ENCODE results near the gene ATL3. TPM values are rescaled to one million over a fixed set of nuclear protein-coding genes. Genes with fewer than 3 reads are reported as not detected.
"Not testable (repeated sequence)": the region's sequence is repeated elsewhere in the genome, so short reads cannot be mapped to it uniquely, and the experiment has no call there.

The ATL3 gene
- total RNA-seq, 1 experiment from 2014 or later = 19.3 TPM

- no peak overlapping the region for H3K4me3 ChIP-seq (ENCODE audit: insufficient read depth, low read depth, low read length)
- DNase-seq = no peak
- peaks cover 1% of the 10 kb centered on the region; the same call in 1 of the 2 replicates for H3K27me3 ChIP-seq (ENCODE audit: control insufficient read depth, insufficient read depth, low read length)
- no peaks in the 10 kb centered on the region for H3K36me3 ChIP-seq (replicated peaks; ENCODE audit: control insufficient read depth, insufficient read depth, low read length)
Observed at GRCh38 chr11:63667995-63668795, 3.0 kb downstream of the ATL3 start.

GRCh38 chr11:63666874-63667273 lies 4.3 kb downstream of the ATL3 start:
- no peak overlapping the region for H3K4me3 ChIP-seq (ENCODE audit: insufficient read depth, low read depth, low read length)
- no peak for DNase-seq
- H3K36me3 ChIP-seq (replicated peaks; ENCODE audit: control insufficient read depth, insufficient read depth, low read length) = no peaks in the 10 kb centered on the region
- no peaks in the 10 kb centered on the region for H3K27me3 ChIP-seq (ENCODE audit: control insufficient read depth, insufficient read depth, low read length)

- Histone ChIP-seq H3K27me3 (ENCODE audit: control insufficient read depth, insufficient read depth, low read length) (no peaks in the 10 kb centered on the region), H3K36me3 (replicated peaks; ENCODE audit: control insufficient read depth, insufficient read depth, low read length) (no peaks in the 10 kb centered on the region)
- no peak for DNase-seq
Observed at GRCh38 chr11:63663809-63664208, 7.4 kb downstream of the ATL3 start.

GRCh38 chr11:63660972-63661371 lies 10.2 kb downstream of the ATL3 start:
- peaks cover 3% of the 10 kb centered on the region; the same call in 1 of the 2 replicates for H3K36me3 ChIP-seq (replicated peaks; ENCODE audit: control insufficient read depth, insufficient read depth, low read length)
- H3K27me3 ChIP-seq (ENCODE audit: control insufficient read depth, insufficient read depth, low read length) = no peaks in the 10 kb centered on the region
- no peak overlapping the region for H3K4me3 ChIP-seq (ENCODE audit: insufficient read depth, low read depth, low read length)
- DNase-seq = no peak

More at GRCh38 chr11:63663809-63664208, 7.4 kb downstream of the ATL3 start:
- no peak overlapping the region for H3K4me3 ChIP-seq (ENCODE audit: insufficient read depth, low read depth, low read length)

- H3K36me3 ChIP-seq (replicated peaks; ENCODE audit: control insufficient read depth, insufficient read depth, low read length) = peaks cover 6% of the 10 kb centered on the region
- no peaks in the 10 kb centered on the region for H3K27me3 ChIP-seq (ENCODE audit: control insufficient read depth, insufficient read depth, low read length)
- DNase-seq = no peak
- H3K4me3 ChIP-seq (ENCODE audit: insufficient read depth, low read depth, low read length) = no peak overlapping the region
Observed at GRCh38 chr11:63652671-63653070, 18.5 kb downstream of the ATL3 start.

GRCh38 chr11:63643205-63643604 lies 28.0 kb downstream of the ATL3 start:
- no peak for DNase-seq
- H3K4me3 ChIP-seq (ENCODE audit: insufficient read depth, low read depth, low read length) = no peak overlapping the region

GRCh38 chr11:63641727-63642126 lies 29.4 kb downstream of the ATL3 start:
- Histone ChIP-seq H3K36me3 (replicated peaks; ENCODE audit: control insufficient read depth, insufficient read depth, low read length) (peaks cover 9% of the 10 kb centered on the region), H3K4me3 (ENCODE audit: insufficient read depth, low read depth, low read length) (no peak overlapping the region), H3K27me3 (ENCODE audit: control insufficient read depth, insufficient read depth, low read length) (no peaks in the 10 kb centered on the region)
- DNase-seq = no peak

More at GRCh38 chr11:63643205-63643604, 28.0 kb downstream of the ATL3 start:
- Histone ChIP-seq H3K36me3 (replicated peaks; ENCODE audit: control insufficient read depth, insufficient read depth, low read length) (peaks cover 9% of the 10 kb centered on the region), H3K27me3 (ENCODE audit: control insufficient read depth, insufficient read depth, low read length) (no peaks in the 10 kb centered on the region)

GRCh38 chr11:63639199-63639832 lies 31.9 kb downstream of the ATL3 start:
- DNase-seq = no peak
- Histone ChIP-seq H3K4me3 (ENCODE audit: insufficient read depth, low read depth, low read length) (no peak overlapping the region), H3K36me3 (replicated peaks; ENCODE audit: control insufficient read depth, insufficient read depth, low read length) (peaks cover 13% of the 10 kb centered on the region), H3K27me3 (ENCODE audit: control insufficient read depth, insufficient read depth, low read length) (no peaks in the 10 kb centered on the region)

- DNase-seq; H3K27me3 ChIP-seq (ENCODE audit: control insufficient read depth, insufficient read depth, low read length); H3K4me3 ChIP-seq (ENCODE audit: insufficient read depth, low read depth, low read length): not testable (repeated sequence)
- peaks cover 11% of the 10 kb centered on the region for H3K36me3 ChIP-seq (replicated peaks; ENCODE audit: control insufficient read depth, insufficient read depth, low read length)
Observed at GRCh38 chr11:63638436-63638835, 32.7 kb downstream of the ATL3 start.

- H3K36me3 ChIP-seq (replicated peaks; ENCODE audit: control insufficient read depth, insufficient read depth, low read length) = peaks cover 13% of the 10 kb centered on the region
- no peaks in the 10 kb centered on the region for H3K27me3 ChIP-seq (ENCODE audit: control insufficient read depth, insufficient read depth, low read length)
- peak; percentile 83 for DNase-seq
- H3K4me3 ChIP-seq (ENCODE audit: insufficient read depth, low read depth, low read length) = no peak overlapping the region
Observed at GRCh38 chr11:63635762-63636465, 35.3 kb downstream of the ATL3 start.

- Histone ChIP-seq H3K27me3 (ENCODE audit: control insufficient read depth, insufficient read depth, low read length) (no peaks in the 10 kb centered on the region), H3K4me3 (ENCODE audit: insufficient read depth, low read depth, low read length) (no peak overlapping the region), H3K36me3 (replicated peaks; ENCODE audit: control insufficient read depth, insufficient read depth, low read length) (peaks cover 13% of the 10 kb centered on the region)
- DNase-seq = no peak
Observed at GRCh38 chr11:63629426-63629825, 41.8 kb downstream of the ATL3 start.

- no peaks in the 10 kb centered on the region for H3K36me3 ChIP-seq (replicated peaks; ENCODE audit: control insufficient read depth, insufficient read depth, low read length)
Observed at GRCh38 chr11:63623513-63624140, 47.5 kb downstream of the ATL3 start.

GRCh38 chr11:63622323-63622722 lies 48.9 kb downstream of the ATL3 start:
- Histone ChIP-seq H3K36me3 (replicated peaks; ENCODE audit: control insufficient read depth, insufficient read depth, low read length) (no peaks in the 10 kb centered on the region), H3K27me3 (ENCODE audit: control insufficient read depth, insufficient read depth, low read length) (no peaks in the 10 kb centered on the region), H3K4me3 (ENCODE audit: insufficient read depth, low read depth, low read length) (no peak overlapping the region)
- no peak for DNase-seq

More at GRCh38 chr11:63623513-63624140, 47.5 kb downstream of the ATL3 start:
- no peak overlapping the region for H3K4me3 ChIP-seq (ENCODE audit: insufficient read depth, low read depth, low read length)
- no peaks in the 10 kb centered on the region for H3K27me3 ChIP-seq (ENCODE audit: control insufficient read depth, insufficient read depth, low read length)
- no peak for DNase-seq

GRCh38 chr11:63621071-63621470 lies 50.1 kb downstream of the ATL3 start:
- Histone ChIP-seq H3K4me3 (ENCODE audit: insufficient read depth, low read depth, low read length) (no peak overlapping the region), H3K36me3 (replicated peaks; ENCODE audit: control insufficient read depth, insufficient read depth, low read length) (no peaks in the 10 kb centered on the region), H3K27me3 (ENCODE audit: control insufficient read depth, insufficient read depth, low read length) (no peaks in the 10 kb centered on the region)
- DNase-seq = no peak

All from H7 (cell line).